B cell (primary cell): Measurements from ENCODE around the gene TRPC4AP. TPM values are rescaled to one million over a fixed set of nuclear protein-coding genes. Genes with fewer than 3 reads are reported as not detected.

Experiments
- ATAC-seq: fragments of 200-7000 bp; cut with Tn5 transposase; one replicate; pipeline ENCODE4 v1.10.0; 2021; ENCODE audit warnings: low read depth, mild to moderate bottlenecking, moderate number of reproducible peaks, moderate library complexity
- CTCF ChIA-PET: fragments of 350-600 bp; sonication (Branson Sonifier 250); formaldehyde crosslinking; loops from one replicate; lab custom pipeline; 2021; ENCODE audit warnings: antibody characterized with exemption, inconsistent platforms; lab: Charles Lee
- POLR2A ChIA-PET: fragments of 350-600 bp; sonication (Branson Sonifier 250); formaldehyde crosslinking; loops from one replicate; lab custom pipeline; 2021; ENCODE audit warnings: antibody characterized with exemption; lab: Charles Lee
- DNase-seq: peaks from one replicate; pipeline ENCODE4 v3.0.0; 2013
- H2AFZ ChIP-seq: 2 replicates; pipeline ENCODE4 v1.6.1; 2012; ENCODE audit warnings: mild to moderate bottlenecking, low read depth, low read length; ENCODE audit not compliant: insufficient read depth, poor library complexity, severe bottlenecking
- H3K27ac ChIP-seq, 2 donors: 1 replicate in 1 of 2; 2 replicates in 1 of 2; pipeline ENCODE4 v1.5.1; 2012 to 2013; ENCODE audit warnings: low read length in 2 of 2, mild to moderate bottlenecking in 2 of 2, moderate library complexity in 1 of 2
- H3K27me3 ChIP-seq, 4 experiments: fragments of 200-600 bp in 1 of 4; sonication (generic) in 1 of 4; replicated peaks in 1 of 4; 1 replicate in 2 of 4; 2 replicates in 2 of 4; pipeline versions ENCODE4 v1.6.1 to v1.7.0; 2013 to 2016; ENCODE audit warnings: low read length in 3 of 4, mild to moderate bottlenecking in 2 of 4, mixed read lengths in 1 of 4, moderate library complexity in 1 of 4; ENCODE audit not compliant: insufficient read depth in 4 of 4, control insufficient read depth in 3 of 4; ENCODE audit errors: control extremely low read depth in 1 of 4
- H3K36me3 ChIP-seq, 2 experiments: replicated peaks in 1 of 2; 1 replicate in 1 of 2; 2 replicates in 1 of 2; pipeline versions ENCODE4 v1.6.1 to v1.7.1; 2013; ENCODE audit warnings: low read length in 1 of 2; ENCODE audit not compliant: insufficient read depth in 2 of 2, control insufficient read depth in 1 of 2; ENCODE audit errors: control extremely low read depth in 1 of 2, extremely low read depth in 1 of 2
- H3K4me1 ChIP-seq, 2 donors: fragments of 200-600 bp in 1 of 2; sonication (generic) in 1 of 2; 1 replicate in 1 of 2; 2 replicates in 1 of 2; pipeline versions ENCODE4 v1.5.1 to v1.6.1; 2013 to 2017; ENCODE audit warnings: low read length in 2 of 2; ENCODE audit not compliant: control insufficient read depth in 2 of 2, insufficient read depth in 2 of 2
- H3K4me2 ChIP-seq: replicated peaks from 2 replicates; pipeline ENCODE3; 2012; ENCODE audit warnings: mild to moderate bottlenecking, low read depth, low read length; ENCODE audit not compliant: poor library complexity, severe bottlenecking
- H3K4me3 ChIP-seq, 5 experiments: fragments of 200-600 bp in 1 of 5; sonication (generic) in 1 of 5; 1 replicate in 3 of 5; 2 replicates in 2 of 5; pipeline versions ENCODE4 v1.5.1 to v1.7.0; 2011 to 2016; ENCODE audit warnings: low read length in 4 of 5, mild to moderate bottlenecking in 4 of 5, low read depth in 2 of 5, control low read depth in 1 of 5, moderate library complexity in 1 of 5; ENCODE audit not compliant: insufficient read depth in 1 of 5; ENCODE audit errors: control extremely low read depth in 1 of 5, extremely low read depth in 1 of 5
- H3K79me2 ChIP-seq: fragments of 200-600 bp; sonication (generic); one replicate; pipeline ENCODE4 v1.6.0; 2016; ENCODE audit warnings: low read length; ENCODE audit not compliant: control insufficient read depth, insufficient read depth
- H3K9ac ChIP-seq: fragments of 200-600 bp; sonication (generic); 2 replicates; pipeline ENCODE4 v1.6.1; 2017; ENCODE audit warnings: mild to moderate bottlenecking, low read length, moderate library complexity
- H3K9me3 ChIP-seq, 3 donors: one replicate each; pipeline versions ENCODE4 v1.6.1 to v1.7.1; 2013; ENCODE audit warnings: low read length in 2 of 3; ENCODE audit not compliant: control insufficient read depth in 2 of 3, insufficient read depth in 1 of 3; ENCODE audit errors: control extremely low read depth in 1 of 3
- H4K20me1 ChIP-seq: 2 replicates; pipeline ENCODE4 v1.6.0; 2012; ENCODE audit warnings: mild to moderate bottlenecking, low read length; ENCODE audit not compliant: insufficient read depth, control insufficient read depth, poor library complexity, severe bottlenecking
- H3K27ac Mint-ChIP-seq: one replicate; pipeline ENCODE4 v1.8.0; 2021; ENCODE audit warnings: mixed read lengths
- H3K27me3 Mint-ChIP-seq: one replicate; pipeline ENCODE4 v1.8.0; 2021; ENCODE audit warnings: mixed read lengths
- H3K4me1 Mint-ChIP-seq: one replicate; pipeline ENCODE4 v1.8.0; 2021; ENCODE audit warnings: mixed read lengths
- H3K4me3 Mint-ChIP-seq: one replicate; pipeline ENCODE4 v1.8.0; 2021; ENCODE audit warnings: mixed read lengths
- H3K9me3 Mint-ChIP-seq: one replicate; pipeline ENCODE4 v1.8.0; 2022; ENCODE audit warnings: mixed read lengths; ENCODE audit not compliant: insufficient read depth
- CTCF ChIP-seq: fragments of 200-600 bp; IDR thresholded peaks from one replicate; pipeline ENCODE4 v1.8.0; 2022; ENCODE audit warnings: antibody characterized with exemption, mild to moderate bottlenecking
- EZH2 ChIP-seq: IDR thresholded peaks from 2 replicates; pipeline ENCODE4 v1.6.1; 2012; ENCODE audit warnings: borderline replicate concordance, low read depth, mild to moderate bottlenecking, moderate library complexity, low read length; ENCODE audit not compliant: insufficient read depth, poor library complexity, severe bottlenecking
- WGBS: methylation state at CpG from one replicate; pipeline ENCODE4 v1.1.5; 2013; ENCODE audit warnings: missing lambda C conversion rate; ENCODE audit not compliant: insufficient coverage; 5-methylcytosine and 5-hydroxymethylcytosine counted together
- intact Hi-C: fragments of 100-400 bp; cut with micrococcal nuclease; formaldehyde crosslinking; loops from one replicate; pipeline ENCODE4 v1.10.0; 2022
- polyA plus RNA-seq: library from polyadenylated mRNA; depleted of rRNA; stranded (reverse); fragments of >200 nt; gene quantifications from 2 replicates; pipeline ENCODE4 v1.2.3, GENCODE V29; 2012
- total RNA-seq, 2 donors: library from RNA; stranded (reverse); fragments of 120-200 nt in 1 of 2; gene quantifications; 1 replicate in 1 of 2; 2 replicates in 1 of 2; pipeline versions ENCODE4 v1.2.3 to v1.2.4, GENCODE V29; 2013 to 2022

TRPC4AP gene
- total and polyA plus RNA-seq, 2 donors (not counting 1 experiment from before 2014, with no cell fraction given), result 62.5 to 73.2 TPM

- Histone ChIP-seq H3K4me2 (no peak overlapping the region), H3K27me3 (no peaks in the 10 kb centered on the region), H4K20me1 (no peaks in the 10 kb centered on the region), H3K36me3 (peaks cover 0 to 32% of the 10 kb centered on the region in 2 experiments), H3K27ac (no peak overlapping the region), H2AFZ (no peak overlapping the region), H3K79me2 (no peaks in the 10 kb centered on the region), H3K4me1 (no peaks in the 10 kb centered on the region), H3K9me3 (no peaks in the 10 kb centered on the region), H3K9ac (no peak overlapping the region), H3K4me3 (no peak overlapping the region)
- Mint-ChIP-seq H3K27me3 (no peaks in the 10 kb centered on the region), H3K27ac (no peak overlapping the region), H3K9me3 (no peaks in the 10 kb centered on the region), H3K4me3 (no peak overlapping the region), H3K4me1 (peaks cover 2% of the 10 kb centered on the region)
- DNase-seq (no peak), ATAC-seq (no peak)
- ChIA-PET POLR2A (no interaction called here), CTCF (no interaction called here)
- intact Hi-C loops, result no loop called here
- WGBS, result 87% methylated on average over 7 of the region's 7 CpGs
- TF ChIP-seq CTCF (no peak), EZH2 (no peak)
These were observed 96.9 kb downstream of the TRPC4AP start for GRCh38 chr20:34995696-34996095.

GRCh38 chr20:34995192-34995591 is 97.4 kb downstream of the TRPC4AP start:
- no peak overlapping the region for H3K4me2 ChIP-seq
- no peak for ATAC-seq
- no peaks in the 10 kb centered on the region for H3K4me1 ChIP-seq
- Mint-ChIP-seq H3K4me1 (no peaks in the 10 kb centered on the region), H3K4me3 (no peak overlapping the region), H3K27me3 (no peaks in the 10 kb centered on the region), H3K27ac (no peak overlapping the region), H3K9me3 (no peaks in the 10 kb centered on the region)
- H4K20me1 ChIP-seq, result no peaks in the 10 kb centered on the region
- H3K36me3 ChIP-seq, result peaks cover 0 to 29% of the 10 kb centered on the region in 2 experiments
- H3K79me2 ChIP-seq, result no peaks in the 10 kb centered on the region
- no peaks in the 10 kb centered on the region for H3K27me3 ChIP-seq
- 99% methylated on average over 14 of the region's 14 CpGs for WGBS
- H3K27ac ChIP-seq, result no peak overlapping the region
- no peak overlapping the region for H3K4me3 ChIP-seq
- no peaks in the 10 kb centered on the region for H3K9me3 ChIP-seq
- ChIA-PET POLR2A (no interaction called here), CTCF (no interaction called here)
- DNase-seq, result no peak
- no peak overlapping the region for H2AFZ ChIP-seq
- TF ChIP-seq CTCF, result no peak
- no peak for TF ChIP-seq EZH2
- intact Hi-C loops, result no loop called here
- no peak overlapping the region for H3K9ac ChIP-seq
